HAP-1 (cell line): ENCODE data around the gene ZMYND12.
A peak's percentile ranks its signal among the peaks of the same experiment; 100 is the strongest.

ENCODE experiments used
- DNase-seq, 2 experiments: peaks; one replicate each; pipeline ENCODE4 v3.0.0-alpha.2; 2016 to 2020; ENCODE audit warnings: low spot score in 2 of 2
- H3K27me3 ChIP-seq: fragments of 250-450 bp; sonication (Bioruptor Pico); 2 replicates; pipeline ENCODE4 v1.5.1; 2020; ENCODE audit warnings: low read depth, mild to moderate bottlenecking, moderate library complexity
- H3K36me3 ChIP-seq: fragments of 250-450 bp; sonication (Bioruptor Pico); replicated peaks from 2 replicates; pipeline ENCODE4 v1.5.1; 2020; ENCODE audit warnings: mild to moderate bottlenecking
- H3K4me1 ChIP-seq: fragments of 250-450 bp; sonication (Bioruptor Pico); 2 replicates; pipeline ENCODE4 v1.5.1; 2020; ENCODE audit warnings: mild to moderate bottlenecking
- H3K4me3 ChIP-seq: fragments of 250-450 bp; sonication (Bioruptor Pico); 2 replicates; pipeline ENCODE4 v1.5.1; 2020; ENCODE audit warnings: mild to moderate bottlenecking, moderate library complexity
- H3K9me3 ChIP-seq: fragments of 250-450 bp; sonication (Bioruptor Pico); 2 replicates; pipeline ENCODE4 v1.5.1; 2020; ENCODE audit warnings: mild to moderate bottlenecking, moderate library complexity
- in situ Hi-C: fragments of 300-500 bp; cut with MboI; formaldehyde crosslinking; loops from 3 replicates; pipeline ENCODE4 v1.14.3; 2020; ENCODE audit warnings: low sequenced_read_pairs, inconsistent platforms, mixed read lengths

Gene ZMYND12

GRCh38 chr1:42462828-42463763, 7.3 kb upstream of the ZMYND12 start, which contains the start of gene CCDC30:
TSS of gene CCDC30 (plus strand) at chr1:42463286. CDS start at chr1:42480552, 17,266 bp downstream.
- Histone ChIP-seq H3K4me1 (peaks cover 5% of the 10 kb centered on the region; the same call in 1 of the 2 replicates), H3K4me3 (peak within 1 kb of the TSS; percentile 27), H3K36me3 (peaks cover 14% of the 10 kb centered on the region), H3K27me3 (no peaks in the 10 kb centered on the region), H3K9me3 (no peaks in the 10 kb centered on the region)
- in situ Hi-C loops = no loop called here
- DNase-seq = peak; percentile 92 to 95

GRCh38 chr1:42461196-42461595, 5.4 kb upstream of the ZMYND12 start:
- H3K9me3 ChIP-seq = no peaks in the 10 kb centered on the region
- in situ Hi-C loops = no loop called here
- no peak overlapping the region for H3K4me3 ChIP-seq
- DNase-seq = no peak
- H3K4me1 ChIP-seq = peaks cover 9% of the 10 kb centered on the region; the same call in 1 of the 2 replicates
- H3K27me3 ChIP-seq = no peaks in the 10 kb centered on the region
- peaks cover 17% of the 10 kb centered on the region for H3K36me3 ChIP-seq

GRCh38 chr1:42456754-42457089, 900 bp upstream of the ZMYND12 start:
- DNase-seq = peak; percentile 37 to 69
- H3K4me1 ChIP-seq = peaks cover 13% of the 10 kb centered on the region; the same call in 1 of the 2 replicates
- in situ Hi-C loops = no loop called here

GRCh38 chr1:42454403-42454802, 1.4 kb downstream of the ZMYND12 start:
- H3K9me3 ChIP-seq = no peaks in the 10 kb centered on the region
- H3K27me3 ChIP-seq = peaks cover 15% of the 10 kb centered on the region
- no peak overlapping the region for H3K4me3 ChIP-seq
- DNase-seq = no peak
- in situ Hi-C loops = no loop called here
- peaks cover 16% of the 10 kb centered on the region; the same call in 1 of the 2 replicates for H3K4me1 ChIP-seq
- peaks cover 12% of the 10 kb centered on the region for H3K36me3 ChIP-seq

More at GRCh38 chr1:42456754-42457089, 900 bp upstream of the ZMYND12 start:
- peaks cover 17% of the 10 kb centered on the region for H3K36me3 ChIP-seq
- H3K4me3 ChIP-seq = peak overlapping the region; percentile 71
- peaks cover 13% of the 10 kb centered on the region for H3K27me3 ChIP-seq
- no peaks in the 10 kb centered on the region for H3K9me3 ChIP-seq

GRCh38 chr1:42453386-42453785, 2.4 kb downstream of the ZMYND12 start:
- Histone ChIP-seq H3K4me1 (peaks cover 16% of the 10 kb centered on the region; the same call in 1 of the 2 replicates), H3K36me3 (peaks cover 6% of the 10 kb centered on the region; the same call in 1 of the 2 replicates), H3K27me3 (peaks cover 15% of the 10 kb centered on the region), H3K4me3 (no peak overlapping the region), H3K9me3 (no peaks in the 10 kb centered on the region)
- in situ Hi-C loops = no loop called here
- DNase-seq = no peak

- in situ Hi-C loops = no loop called here
Measured at GRCh38 chr1:42450061-42450460, 5.8 kb downstream of the ZMYND12 start.

GRCh38 chr1:42449256-42449655, 6.6 kb downstream of the ZMYND12 start:
- no peaks in the 10 kb centered on the region for H3K9me3 ChIP-seq
- in situ Hi-C loops = no loop called here
- no peak for DNase-seq

More at GRCh38 chr1:42450061-42450460, 5.8 kb downstream of the ZMYND12 start:
- Histone ChIP-seq H3K27me3 (peaks cover 17% of the 10 kb centered on the region), H3K36me3 (no peaks in the 10 kb centered on the region), H3K4me1 (peaks cover 8% of the 10 kb centered on the region; the same call in 1 of the 2 replicates), H3K4me3 (no peak overlapping the region), H3K9me3 (no peaks in the 10 kb centered on the region)
- DNase-seq = no peak

GRCh38 chr1:42442662-42443061, 13.2 kb downstream of the ZMYND12 start:
- no peaks in the 10 kb centered on the region for H3K9me3 ChIP-seq
- no peak for DNase-seq
- no peaks in the 10 kb centered on the region for H3K36me3 ChIP-seq
- H3K27me3 ChIP-seq = peaks cover 2% of the 10 kb centered on the region; the same call in 1 of the 2 replicates
- H3K4me3 ChIP-seq = no peak overlapping the region
- no peaks in the 10 kb centered on the region for H3K4me1 ChIP-seq
- in situ Hi-C loops = no loop called here

More at GRCh38 chr1:42449256-42449655, 6.6 kb downstream of the ZMYND12 start:
- Histone ChIP-seq H3K4me1 (peaks cover 8% of the 10 kb centered on the region; the same call in 1 of the 2 replicates), H3K36me3 (no peaks in the 10 kb centered on the region), H3K27me3 (peaks cover 17% of the 10 kb centered on the region), H3K4me3 (no peak overlapping the region)

GRCh38 chr1:42439940-42440339, 15.9 kb downstream of the ZMYND12 start:
- no peak for DNase-seq
- no peaks in the 10 kb centered on the region for H3K36me3 ChIP-seq
- H3K4me3 ChIP-seq = no peak overlapping the region
- in situ Hi-C loops = no loop called here
- H3K4me1 ChIP-seq = no peaks in the 10 kb centered on the region
- no peaks in the 10 kb centered on the region for H3K9me3 ChIP-seq
- 0 out of 2 replicates have a peak, but pooled peaks cover 3% of the 10 kb centered on the region for H3K27me3 ChIP-seq

GRCh38 chr1:42434340-42434739, 21.5 kb downstream of the ZMYND12 start:
- no peaks in the 10 kb centered on the region for H3K9me3 ChIP-seq
- no peak for DNase-seq
- 0 out of 2 replicates have a peak, but pooled peaks cover 3% of the 10 kb centered on the region for H3K27me3 ChIP-seq
- in situ Hi-C loops = no loop called here
- H3K36me3 ChIP-seq = no peaks in the 10 kb centered on the region
- no peak overlapping the region for H3K4me3 ChIP-seq
- H3K4me1 ChIP-seq = no peaks in the 10 kb centered on the region

- Histone ChIP-seq H3K27me3 (0 out of 2 replicates have a peak, but pooled peaks cover 3% of the 10 kb centered on the region), H3K4me1 (no peaks in the 10 kb centered on the region), H3K9me3 (no peaks in the 10 kb centered on the region), H3K36me3 (no peaks in the 10 kb centered on the region), H3K4me3 (no peak overlapping the region)
- in situ Hi-C loops = no loop called here
- no peak for DNase-seq
Measured at GRCh38 chr1:42433369-42433768, 22.5 kb downstream of the ZMYND12 start.

- no peak for DNase-seq
- H3K4me3 ChIP-seq = no peak overlapping the region
- no peaks in the 10 kb centered on the region for H3K4me1 ChIP-seq
- in situ Hi-C loops = no loop called here
- H3K9me3 ChIP-seq = no peaks in the 10 kb centered on the region
- no peaks in the 10 kb centered on the region for H3K36me3 ChIP-seq
- H3K27me3 ChIP-seq = 0 out of 2 replicates have a peak, but pooled peaks cover 3% of the 10 kb centered on the region
Measured at GRCh38 chr1:42432714-42433113, 23.1 kb downstream of the ZMYND12 start.

- no peaks in the 10 kb centered on the region for H3K36me3 ChIP-seq
- H3K9me3 ChIP-seq = no peaks in the 10 kb centered on the region
- H3K4me3 ChIP-seq = no peak overlapping the region
- no peak for DNase-seq
- in situ Hi-C loops = no loop called here
- 0 out of 2 replicates have a peak, but pooled peaks cover 3% of the 10 kb centered on the region for H3K27me3 ChIP-seq
- no peaks in the 10 kb centered on the region for H3K4me1 ChIP-seq
Measured at GRCh38 chr1:42431514-42431913, 24.3 kb downstream of the ZMYND12 start.
